GM15510 (cell line): ENCODE measurements around the gene HNRNPR.

Experiments
- POLR2A ChIP-seq: IDR thresholded peaks from 3 replicates; pipeline ENCODE4 v1.6.1; 2011; ENCODE audit warnings: borderline replicate concordance; ENCODE audit not compliant: insufficient read length; ENCODE audit errors: extremely low read depth

HNRNPR gene

DNA sequence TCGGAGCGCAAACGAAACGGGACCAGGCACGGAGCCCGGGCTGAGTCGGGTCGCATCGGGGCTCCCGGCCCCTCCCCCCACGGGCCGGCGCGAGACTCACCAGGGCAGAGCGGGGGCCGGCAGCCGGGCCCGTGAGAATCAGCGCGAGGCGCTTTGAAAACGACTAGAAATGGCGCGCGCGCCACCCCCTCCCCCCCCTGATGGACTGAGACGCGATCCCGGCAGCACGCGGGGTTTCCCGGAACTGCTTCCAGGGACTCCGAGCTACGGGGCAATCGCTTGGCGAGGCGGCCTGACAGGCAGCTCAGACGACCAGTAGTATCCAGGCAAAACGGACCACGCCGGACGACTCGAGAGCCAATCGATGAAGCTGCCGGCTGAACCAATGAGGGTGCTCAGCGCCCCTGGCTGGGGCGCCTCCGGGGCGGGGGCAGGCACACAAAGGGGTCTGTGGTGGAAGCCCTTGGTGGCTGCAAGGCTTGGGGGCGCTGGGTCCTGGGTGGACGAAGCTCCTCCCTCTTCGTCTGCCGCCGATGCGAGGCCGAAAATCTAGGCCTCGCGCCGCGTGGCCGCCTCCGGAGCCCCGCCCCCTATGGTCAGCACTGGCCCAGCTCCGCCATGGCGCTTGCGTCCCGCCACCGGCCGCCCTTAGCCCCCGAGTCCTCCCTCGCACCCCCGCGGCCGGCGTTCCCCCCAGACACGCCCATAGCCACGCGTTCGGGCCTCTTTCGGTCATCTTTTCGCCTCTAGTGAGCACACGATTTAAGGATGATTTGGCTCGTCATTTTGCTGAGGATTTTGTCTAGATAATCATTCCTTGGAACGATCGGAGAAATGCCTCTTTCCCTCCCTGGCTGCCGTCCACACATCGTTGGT is at the start of gene HNRNPR:
HNRNPR (minus strand) TSS at position 174 of the 876 bp plus-strand sequence. CDS start 3,276 bp downstream, outside the sequence.
- peak; percentile 88 for TF ChIP-seq POLR2A

DNA sequence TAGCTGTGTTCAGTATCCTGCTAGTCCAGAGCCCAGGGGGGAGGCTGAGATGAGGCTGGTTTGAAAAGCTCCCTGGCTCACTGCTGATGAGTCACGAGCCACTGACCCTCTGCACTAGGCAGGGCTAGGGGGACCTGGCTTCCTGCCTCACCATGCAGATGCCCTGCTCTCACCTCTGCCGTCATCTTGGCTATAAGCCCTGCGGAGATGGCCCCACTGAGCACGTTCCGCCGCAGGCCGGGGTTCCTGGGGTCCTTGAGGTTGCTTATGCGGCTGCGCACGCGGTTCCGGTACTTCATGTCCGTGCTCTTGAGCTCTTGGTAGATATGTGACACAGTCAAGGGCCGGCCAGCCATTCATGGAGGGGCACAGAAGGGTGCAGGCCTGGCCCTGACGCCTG is 49.6 kb upstream of the HNRNPR start:
- TF ChIP-seq POLR2A, result no peak

DNA sequence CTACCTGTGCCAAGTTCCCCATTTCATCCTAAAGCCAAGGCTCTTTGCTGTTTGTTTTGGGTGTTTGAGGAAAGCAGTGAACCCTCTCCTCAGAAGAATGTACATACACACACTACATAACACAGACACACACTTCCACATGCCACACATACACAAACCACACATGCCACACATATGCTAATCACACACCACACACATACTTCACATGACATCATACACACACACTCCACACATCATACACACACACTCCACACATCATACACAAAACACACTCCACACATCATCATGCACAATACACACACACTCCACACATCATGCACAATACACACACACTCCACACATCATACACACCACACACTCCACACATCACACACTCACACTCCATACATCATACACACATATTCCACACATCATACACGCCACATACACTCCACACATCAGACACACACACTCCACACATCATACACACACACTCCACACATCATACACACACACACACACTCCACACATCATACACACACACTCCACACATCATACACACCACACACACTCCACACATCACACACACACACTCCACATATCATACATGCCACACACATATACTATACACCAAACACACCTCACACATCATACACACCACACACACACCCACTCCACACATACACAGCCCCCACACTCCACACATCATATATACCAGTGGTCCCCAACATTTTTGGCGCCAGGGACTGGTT is 48.2 kb upstream of the HNRNPR start:
- no peak for TF ChIP-seq POLR2A

DNA sequence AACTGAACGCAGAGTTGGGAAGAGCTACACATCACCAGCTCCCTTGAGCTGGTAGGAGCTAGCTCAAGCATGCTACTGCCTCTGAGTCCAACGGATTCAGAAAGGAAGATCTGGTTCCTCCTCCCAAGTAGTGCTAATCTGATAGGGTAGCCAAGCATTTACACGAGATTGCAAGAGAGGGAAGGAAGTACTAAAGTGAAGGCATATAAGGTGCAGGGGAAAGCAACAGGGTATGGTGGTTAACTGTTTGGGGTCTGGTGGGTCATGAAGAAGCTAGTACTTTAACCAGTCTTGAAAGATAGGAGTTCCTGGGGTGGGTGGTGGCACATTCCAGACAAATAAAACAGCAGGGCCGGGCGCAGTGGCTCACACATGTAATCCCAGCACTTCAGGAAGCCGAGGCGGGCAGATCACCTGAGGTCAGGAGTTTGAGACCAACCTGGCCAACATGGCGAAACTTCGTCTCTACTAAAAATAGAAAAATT is 45.8 kb upstream of the HNRNPR start:
- no peak for TF ChIP-seq POLR2A

DNA sequence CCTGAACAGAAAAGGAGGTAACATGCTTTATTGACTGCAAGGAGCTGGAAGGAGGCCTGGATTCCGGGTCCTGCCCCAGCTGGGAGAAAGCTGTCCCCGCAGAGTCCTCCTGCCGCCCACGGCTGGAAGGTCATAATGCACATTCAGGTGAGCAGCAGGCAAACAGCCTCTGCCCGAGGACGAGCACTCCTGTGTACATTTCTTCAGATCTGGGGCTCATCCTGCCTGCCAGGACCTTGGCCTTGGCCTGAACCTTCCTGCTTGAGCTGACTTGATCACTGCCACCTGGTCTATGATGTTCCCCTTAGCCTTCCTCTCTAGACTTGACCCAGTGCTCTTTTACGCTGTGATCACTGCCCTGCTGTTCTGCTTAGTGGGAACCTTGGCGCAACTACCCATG is 43.4 kb upstream of the HNRNPR start:
- TF ChIP-seq POLR2A, result no peak

DNA sequence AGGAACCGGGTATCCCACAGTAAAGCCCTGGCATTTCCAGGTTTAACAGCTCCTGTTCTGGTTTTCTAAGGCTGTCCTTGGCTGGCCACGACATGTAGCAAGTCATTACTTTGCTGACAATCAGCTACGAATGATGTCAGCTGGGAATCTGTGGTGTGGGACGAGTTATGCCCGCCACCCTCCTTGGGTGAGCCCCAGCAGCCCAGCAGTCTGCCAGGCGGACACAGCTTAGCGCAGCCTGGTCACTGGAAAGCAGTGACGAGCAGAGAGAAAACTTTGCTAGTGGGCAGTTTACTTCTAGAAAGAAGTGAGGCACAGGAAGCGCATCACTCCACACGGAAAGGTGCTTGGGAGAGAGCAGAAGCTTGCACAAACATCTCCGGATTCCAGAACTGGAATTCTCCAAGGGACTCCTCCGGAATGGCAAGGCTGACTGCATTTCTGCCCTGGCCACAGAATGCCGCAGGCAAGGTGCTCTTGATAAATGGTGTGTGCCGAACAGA is 41.1 kb upstream of the HNRNPR start:
- TF ChIP-seq POLR2A, result no peak

DNA sequence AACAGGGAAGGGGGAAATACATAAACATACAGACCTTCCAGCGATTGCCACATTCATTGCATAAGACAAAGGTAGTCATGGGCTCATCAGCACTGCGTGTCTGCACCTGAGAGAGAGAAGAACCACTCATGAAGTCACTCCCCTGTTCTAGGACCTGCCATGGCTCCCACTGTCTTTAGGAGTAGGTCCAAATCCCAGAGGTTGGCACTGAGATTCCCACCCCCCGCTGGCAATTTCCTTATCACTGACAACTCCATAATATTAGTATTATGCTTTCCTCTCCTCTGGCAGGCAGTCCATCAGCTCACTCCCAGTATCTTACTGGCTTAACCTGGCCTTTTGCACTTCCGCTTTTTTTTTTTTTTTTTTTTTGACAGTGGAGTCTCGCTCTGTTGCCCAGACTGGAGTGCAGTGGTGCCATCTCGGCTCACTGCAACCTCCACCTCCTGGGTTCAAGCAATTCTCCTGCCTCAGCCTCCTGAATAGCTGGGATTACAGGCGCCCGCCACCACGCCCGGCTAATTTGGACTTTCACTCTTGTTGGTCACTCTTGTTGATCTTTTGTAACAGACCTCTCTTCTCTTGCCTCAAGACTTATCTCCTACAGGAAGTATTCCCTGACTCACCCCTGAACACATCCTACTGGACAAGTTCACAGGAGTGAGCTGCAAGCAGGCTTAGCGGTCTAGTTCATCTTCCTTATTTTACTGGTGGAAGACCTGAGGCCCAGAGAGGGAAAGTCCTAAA is 40.4 kb upstream of the HNRNPR start:
- no peak for TF ChIP-seq POLR2A

DNA sequence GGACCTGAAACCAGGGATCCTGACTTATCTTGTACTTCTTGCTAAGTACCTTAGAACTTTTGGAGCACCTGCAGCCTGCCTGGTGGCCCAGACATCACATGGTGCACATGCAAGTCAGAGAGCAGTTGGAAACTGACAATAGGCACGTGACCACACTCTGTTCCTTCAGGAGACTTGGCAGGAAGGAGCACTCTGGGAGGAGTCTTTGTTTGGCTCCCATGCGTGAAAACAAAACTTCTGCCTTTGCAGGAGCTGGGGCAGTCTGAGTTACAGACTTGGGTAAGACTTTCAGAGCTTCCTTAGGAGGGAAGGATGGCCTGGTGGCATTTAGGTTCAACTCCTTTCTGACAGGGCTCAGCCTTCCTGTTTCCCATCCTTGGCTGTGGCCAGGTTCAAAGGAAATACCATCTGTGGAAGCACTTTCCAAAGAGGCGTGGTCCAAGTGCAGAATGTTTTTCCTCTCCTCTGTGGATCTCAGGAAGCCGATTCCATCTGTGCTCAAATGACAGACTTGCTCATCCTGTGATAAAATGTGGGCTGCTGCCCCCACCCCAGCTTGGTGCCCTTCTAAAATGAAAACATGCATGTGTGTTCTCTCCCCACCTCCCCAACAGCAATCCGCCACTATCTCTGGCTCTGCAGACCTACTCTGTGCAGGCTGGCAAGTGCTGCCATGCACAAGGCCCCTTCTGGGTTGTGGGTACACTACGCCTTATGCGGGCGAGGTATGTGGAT is 39.7 kb upstream of the HNRNPR start:
- no peak for TF ChIP-seq POLR2A

DNA sequence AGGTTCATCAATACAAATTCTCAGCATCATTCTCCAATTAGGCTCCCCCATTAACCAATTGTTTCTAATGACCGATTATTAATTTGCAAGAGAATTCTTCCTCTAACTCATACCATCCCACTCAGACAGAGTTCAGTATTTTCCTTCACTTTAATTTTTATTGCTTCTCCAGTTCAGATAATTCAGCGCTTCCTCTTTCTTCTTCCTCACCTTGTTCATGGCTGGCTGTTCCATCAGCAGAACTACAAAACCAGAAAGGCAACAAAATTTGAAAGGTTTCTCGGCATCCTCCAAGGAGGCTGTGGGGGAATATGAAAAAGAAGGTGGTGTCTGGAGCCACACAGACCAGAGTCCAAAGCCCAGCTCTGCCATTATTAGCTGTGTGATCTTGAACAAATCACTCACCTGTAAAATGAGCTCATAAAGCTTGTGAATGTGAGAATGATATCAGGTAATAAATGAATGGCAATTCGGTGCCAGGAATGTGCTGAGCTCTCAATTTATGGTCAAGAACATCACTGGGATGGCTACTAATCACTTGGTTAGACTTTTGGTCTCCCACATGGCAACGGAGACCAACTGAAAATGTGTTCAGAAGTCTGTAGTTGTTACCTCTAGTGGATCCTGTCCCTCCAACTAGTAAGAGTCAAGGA is 37.3 kb upstream of the HNRNPR start:
- TF ChIP-seq POLR2A, result no peak

DNA sequence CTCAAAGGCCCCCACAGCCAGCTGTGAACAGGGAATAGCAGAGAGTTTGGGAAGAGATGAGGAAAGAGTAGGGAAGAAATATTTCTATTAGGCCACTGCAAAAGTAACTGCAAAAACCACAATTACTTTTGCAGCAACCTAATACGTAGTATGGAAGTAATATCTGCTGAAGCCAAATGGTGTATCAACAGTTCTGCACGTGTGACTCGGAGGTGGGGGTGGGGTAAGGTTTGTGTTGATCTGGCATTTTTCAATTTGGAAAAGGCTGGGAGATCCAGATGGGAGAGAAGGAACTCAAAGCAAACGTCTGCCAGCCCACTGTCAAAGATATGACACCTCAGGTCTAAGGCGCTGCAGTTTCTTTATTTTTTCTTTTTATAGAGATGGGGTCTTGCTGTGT is 36.6 kb upstream of the HNRNPR start:
- TF ChIP-seq POLR2A, result no peak

DNA sequence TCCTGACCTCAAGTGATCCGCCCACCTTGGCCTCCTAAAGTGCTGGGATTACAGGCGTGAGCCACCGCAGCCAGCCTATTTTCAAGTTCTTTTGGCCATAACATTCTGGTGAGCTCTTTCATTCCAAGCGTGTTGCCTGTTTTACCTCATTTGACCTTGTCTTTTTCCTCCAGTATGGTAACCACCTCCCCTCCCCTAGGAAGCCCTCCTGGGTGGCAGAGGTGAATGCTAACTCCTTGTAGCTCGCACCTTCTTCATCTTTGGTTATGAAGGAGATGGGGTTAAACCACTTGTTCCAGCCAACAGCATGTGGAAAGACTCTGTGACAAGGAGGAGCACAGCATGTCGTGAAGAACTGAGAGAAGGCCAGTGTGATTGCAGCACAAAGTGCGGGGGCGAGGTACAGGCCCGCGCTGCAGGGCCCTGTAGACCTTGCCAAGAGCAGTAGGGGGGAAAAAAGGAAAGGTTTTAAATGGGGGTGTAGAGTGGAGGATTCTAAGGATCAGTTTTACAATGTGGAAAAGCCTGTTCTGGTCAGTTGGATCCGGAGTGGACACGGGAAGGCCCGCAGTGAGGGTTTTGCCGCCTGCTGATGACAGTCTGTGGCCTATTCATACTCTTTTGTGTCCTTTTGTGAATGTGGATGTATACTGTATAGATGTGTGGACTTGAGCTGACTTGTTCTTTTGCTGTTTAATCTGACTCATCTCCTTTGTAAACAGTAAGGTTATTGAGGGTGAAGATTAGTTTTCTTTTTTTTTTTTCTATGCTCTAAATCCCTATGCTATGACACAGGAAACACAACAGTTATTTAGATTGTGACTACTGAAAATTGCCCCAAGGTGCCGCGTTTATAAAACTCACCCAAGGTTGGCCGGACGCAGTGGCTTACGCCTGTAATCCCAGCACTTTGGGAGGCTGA is 33.1 kb upstream of the HNRNPR start:
- no peak for TF ChIP-seq POLR2A

DNA sequence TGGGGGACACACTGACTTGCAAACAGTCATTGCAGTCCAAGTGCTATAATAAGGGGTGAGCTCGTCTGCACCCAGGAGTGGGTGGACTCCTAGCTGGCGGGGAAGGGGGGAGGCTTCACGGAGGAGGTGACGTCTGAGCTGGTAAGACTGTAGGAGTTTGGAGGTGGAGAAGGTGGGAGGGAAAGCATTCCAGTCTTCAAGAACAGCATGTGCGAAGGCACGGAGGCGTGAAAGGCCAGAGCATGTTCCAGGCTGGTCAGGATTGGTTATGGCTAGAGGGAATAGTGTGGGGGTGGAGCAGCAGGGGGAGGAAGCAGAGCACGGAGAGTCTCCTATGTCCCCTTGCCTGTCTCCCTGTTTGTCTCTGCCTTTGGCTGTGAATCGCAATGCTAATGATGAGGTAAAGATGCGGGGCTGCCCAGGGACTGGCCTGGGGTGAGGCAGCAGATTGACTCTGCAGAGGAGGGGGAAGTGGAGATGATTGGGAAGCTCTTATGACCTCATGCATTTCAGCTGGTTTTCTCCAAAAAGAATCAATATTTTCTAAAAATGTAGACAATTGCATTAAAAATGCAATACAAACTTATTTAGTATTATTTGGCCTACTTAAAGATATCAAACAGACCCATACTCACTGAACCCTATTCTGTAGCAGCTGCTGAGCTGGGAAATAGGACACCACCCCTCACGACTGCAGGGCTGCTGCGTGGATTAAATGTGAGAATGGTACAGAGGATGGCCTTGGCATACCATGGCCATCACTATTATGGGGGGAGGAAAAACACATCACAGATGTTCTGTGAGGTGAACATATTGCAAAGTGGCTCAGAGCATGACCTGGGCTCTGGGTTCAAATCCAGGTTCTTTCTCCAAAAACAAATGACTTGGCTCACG is 28.1 kb upstream of the HNRNPR start:
- no peak for TF ChIP-seq POLR2A
